ENCODE measurements around the gene METTL23. TPM values are rescaled to one million over a fixed set of nuclear protein-coding genes. Genes with fewer than 3 reads are reported as not detected.

Gene METTL23
- total RNA-seq, 2 donors from 2014 or later: 25.4 to 30.7 TPM

GRCh38 chr17:76753061-76753961 lies 26.7 kb downstream of the METTL23 start:
- no peaks in the 10 kb centered on the region for H3K9me3 Mint-ChIP-seq
- ATAC-seq (replicated peaks in 1 of 2): peak; percentile 91 to 95
- peaks cover 28% of the 10 kb centered on the region for H3K4me1 Mint-ChIP-seq (ENCODE audit: low read depth)
- H3K4me3 Mint-ChIP-seq: peak overlapping the region; percentile 94 to 96
- H3K27ac Mint-ChIP-seq: peak overlapping the region; percentile 98
- H3K27me3 Mint-ChIP-seq (ENCODE audit: low read depth): no peaks in the 10 kb centered on the region
- H3K36me3 Mint-ChIP-seq (ENCODE audit: insufficient read depth in 2 of 2): peaks cover 2 to 13% of the 10 kb centered on the region in 2 donors
- no peak for DNase-seq

- H3K27ac Mint-ChIP-seq: no peak overlapping the region
- DNase-seq: no peak
- no peaks in the 10 kb centered on the region for H3K9me3 Mint-ChIP-seq
- H3K4me1 Mint-ChIP-seq (ENCODE audit: low read depth): peaks cover 28% of the 10 kb centered on the region
- no peaks in the 10 kb centered on the region for H3K27me3 Mint-ChIP-seq (ENCODE audit: low read depth)
- H3K4me3 Mint-ChIP-seq: peak overlapping the region in 1 of 2 donors; percentile 41
- no peak for ATAC-seq (replicated peaks in 1 of 2)
- H3K36me3 Mint-ChIP-seq (ENCODE audit: insufficient read depth in 2 of 2): peaks cover 2 to 15% of the 10 kb centered on the region in 2 donors
These were observed 28.6 kb downstream of the METTL23 start for GRCh38 chr17:76755285-76755684.

GRCh38 chr17:76757256-76757655 lies 30.6 kb downstream of the METTL23 start:
- Mint-ChIP-seq H3K4me3 (no peak overlapping the region), H3K9me3 (no peaks in the 10 kb centered on the region), H3K27ac (no peak overlapping the region), H3K27me3 (ENCODE audit: low read depth) (no peaks in the 10 kb centered on the region), H3K36me3 (ENCODE audit: insufficient read depth in 2 of 2) (peaks cover 0 to 15% of the 10 kb centered on the region in 2 donors), H3K4me1 (ENCODE audit: low read depth) (peaks cover 23% of the 10 kb centered on the region)
- DNase-seq (no peak), ATAC-seq (replicated peaks in 1 of 2) (no peak)

GRCh38 chr17:76758570-76758969 lies 31.9 kb downstream of the METTL23 start:
- DNase-seq (no peak), ATAC-seq (replicated peaks in 1 of 2) (no peak)
- H3K9me3 Mint-ChIP-seq: no peaks in the 10 kb centered on the region
- peaks cover 0 to 7% of the 10 kb centered on the region in 2 donors for H3K36me3 Mint-ChIP-seq (ENCODE audit: insufficient read depth in 2 of 2)
- H3K27ac Mint-ChIP-seq: no peak overlapping the region
- peaks cover 10% of the 10 kb centered on the region for H3K4me1 Mint-ChIP-seq (ENCODE audit: low read depth)
- H3K4me3 Mint-ChIP-seq: no peak overlapping the region
- H3K27me3 Mint-ChIP-seq (ENCODE audit: low read depth): no peaks in the 10 kb centered on the region

- DNase-seq (peak; percentile 27 to 40), ATAC-seq (replicated peaks in 1 of 2) (peak; percentile 89 to 95)
- peaks cover 17% of the 10 kb centered on the region for H3K4me1 Mint-ChIP-seq (ENCODE audit: low read depth)
- H3K9me3 Mint-ChIP-seq: peaks cover 0 to 2% of the 10 kb centered on the region in 2 donors
- H3K4me3 Mint-ChIP-seq: peak overlapping the region; percentile 68 to 83
- H3K36me3 Mint-ChIP-seq (ENCODE audit: insufficient read depth in 2 of 2): peaks cover 13 to 20% of the 10 kb centered on the region in 2 donors
- H3K27me3 Mint-ChIP-seq (ENCODE audit: low read depth): no peaks in the 10 kb centered on the region
- H3K27ac Mint-ChIP-seq: peak overlapping the region; percentile 86
These were observed 46.3 kb downstream of the METTL23 start for GRCh38 chr17:76772842-76773525.

GRCh38 chr17:76775021-76775600 lies 48.5 kb downstream of the METTL23 start:
- DNase-seq (no peak), ATAC-seq (replicated peaks in 1 of 2) (no peak)
- Mint-ChIP-seq H3K27ac (peak overlapping the region; percentile 38), H3K27me3 (ENCODE audit: low read depth) (no peaks in the 10 kb centered on the region), H3K36me3 (ENCODE audit: insufficient read depth in 2 of 2) (peaks cover 12 to 24% of the 10 kb centered on the region in 2 donors), H3K4me3 (no peak overlapping the region), H3K4me1 (ENCODE audit: low read depth) (peaks cover 17% of the 10 kb centered on the region), H3K9me3 (peaks cover 0 to 2% of the 10 kb centered on the region in 2 donors)

- no peak for ATAC-seq (replicated peaks in 1 of 2)
- Mint-ChIP-seq H3K27ac (no peak overlapping the region), H3K4me3 (no peak overlapping the region), H3K36me3 (ENCODE audit: insufficient read depth in 2 of 2) (peaks cover 5 to 9% of the 10 kb centered on the region in 2 donors), H3K27me3 (ENCODE audit: low read depth) (no peaks in the 10 kb centered on the region), H3K4me1 (ENCODE audit: low read depth) (no peaks in the 10 kb centered on the region), H3K9me3 (no peaks in the 10 kb centered on the region)
- DNase-seq: no peak
These were observed 54.7 kb downstream of the METTL23 start for GRCh38 chr17:76781056-76781982.

- Mint-ChIP-seq H3K27me3 (ENCODE audit: low read depth) (no peaks in the 10 kb centered on the region), H3K36me3 (ENCODE audit: insufficient read depth in 2 of 2) (peaks cover 3 to 8% of the 10 kb centered on the region in 2 donors), H3K4me1 (ENCODE audit: low read depth) (no peaks in the 10 kb centered on the region), H3K4me3 (no peak overlapping the region), H3K9me3 (no peaks in the 10 kb centered on the region), H3K27ac (no peak overlapping the region)
- DNase-seq (no peak), ATAC-seq (replicated peaks in 1 of 2) (no peak)
These were observed 56.5 kb downstream of the METTL23 start for GRCh38 chr17:76783146-76783545.

Other genes with a start within 250 kb of the METTL23 start
- 10 to 100 TPM; 38.7 to 39.0 TPM for gene RHBDF2, start 225.4 kb upstream of the METTL23 start, total RNA-seq
- under 1 TPM in 1 of 2 donors, not detected in 1; 0.44 TPM for gene CYGB, start 189.1 kb upstream of the METTL23 start, total RNA-seq
- 1 to 10 TPM; 1.1 to 1.5 TPM for gene PRCD, start 186.8 kb upstream of the METTL23 start, total RNA-seq
- 1 to 10 TPM; 1.0 to 1.2 TPM for gene ST6GALNAC2, start 141.0 kb upstream of the METTL23 start, total RNA-seq
- 1 to 10 TPM in 1 of 2 donors, under 1 TPM in 1; 0.44 to 1.8 TPM for gene ST6GALNAC1, start 83.1 kb upstream of the METTL23 start, total RNA-seq
- gene MXRA7, start 15.9 kb upstream of the METTL23 start, total RNA-seq: 10 to 100 TPM; 17.4 to 21.8 TPM
- 10 to 100 TPM; 56.5 to 67.2 TPM for gene JMJD6, start 233 bp upstream of the METTL23 start, total RNA-seq
- gene SRSF2, start 10.5 kb downstream of the METTL23 start, total RNA-seq: 100 to 1,000 TPM; 260 to 275 TPM
- 10 to 100 TPM; 34.8 to 43.1 TPM for gene MFSD11, start 11.3 kb downstream of the METTL23 start, total RNA-seq
- gene MGAT5B, start 141.6 kb downstream of the METTL23 start, total RNA-seq: 1 to 10 TPM in 1 of 2 donors, under 1 TPM in 1; 0.28 to 1.4 TPM

Data from activated T-cell treated with anti-CD3 and anti-CD28 coated beads, Interleukin-2, amount 50 U/mL, for 72 hours (primary cell).